Measurements from ENCODE around the gene ZNRF3.

The ZNRF3 gene

GRCh38 chr22:28952857-28953256 is 69.5 kb downstream of the ZNRF3 start:
- DNase-seq (ENCODE audit: low spot score) = no peak

- DNase-seq (ENCODE audit: low spot score) = no peak
Observed at GRCh38 chr22:28953403-28953802, 70.0 kb downstream of the ZNRF3 start.

- DNase-seq (ENCODE audit: low spot score) = no peak
Observed at GRCh38 chr22:28953976-28954880, 70.9 kb downstream of the ZNRF3 start.

- DNase-seq (ENCODE audit: low spot score) = no peak
Observed at GRCh38 chr22:28955817-28956216, 72.4 kb downstream of the ZNRF3 start.

- DNase-seq (ENCODE audit: low spot score) = no peak
Observed at GRCh38 chr22:28956506-28956905, 73.1 kb downstream of the ZNRF3 start.

GRCh38 chr22:28958611-28959010 is 75.2 kb downstream of the ZNRF3 start:
- peak; percentile 30 for DNase-seq (ENCODE audit: low spot score)

GRCh38 chr22:28962042-28962554 is 78.7 kb downstream of the ZNRF3 start:
- no peak for DNase-seq (ENCODE audit: low spot score)

GRCh38 chr22:28963362-28963761 is 80.0 kb downstream of the ZNRF3 start:
- no peak for DNase-seq (ENCODE audit: low spot score)

- no peak for DNase-seq (ENCODE audit: low spot score)
Observed at GRCh38 chr22:28967163-28967665, 83.8 kb downstream of the ZNRF3 start.

- no peak for DNase-seq (ENCODE audit: low spot score)
Observed at GRCh38 chr22:28967969-28968368, 84.6 kb downstream of the ZNRF3 start.

GRCh38 chr22:28969401-28970168 is 86.2 kb downstream of the ZNRF3 start:
- no peak for DNase-seq (ENCODE audit: low spot score)

- no peak for DNase-seq (ENCODE audit: low spot score)
Observed at GRCh38 chr22:28973352-28973751, 90.0 kb downstream of the ZNRF3 start.

GRCh38 chr22:28977060-28977459 is 93.7 kb downstream of the ZNRF3 start:
- DNase-seq (ENCODE audit: low spot score) = no peak

GRCh38 chr22:28977481-28977971 is 94.2 kb downstream of the ZNRF3 start:
- no peak for DNase-seq (ENCODE audit: low spot score)

- no peak for DNase-seq (ENCODE audit: low spot score)
Observed at GRCh38 chr22:28978158-28978557, 94.8 kb downstream of the ZNRF3 start.

GRCh38 chr22:28978863-28979796 is 95.8 kb downstream of the ZNRF3 start:
- no peak for DNase-seq (ENCODE audit: low spot score)

- DNase-seq (ENCODE audit: low spot score) = no peak
Observed at GRCh38 chr22:28980326-28980725, 97.0 kb downstream of the ZNRF3 start.

- no peak for DNase-seq (ENCODE audit: low spot score)
Observed at GRCh38 chr22:28981818-28982499, 98.6 kb downstream of the ZNRF3 start.

- no peak for DNase-seq (ENCODE audit: low spot score)
Observed at GRCh38 chr22:28983190-28983589, 99.8 kb downstream of the ZNRF3 start.

GRCh38 chr22:28983788-28984441 is 100.5 kb downstream of the ZNRF3 start:
- DNase-seq (ENCODE audit: low spot score) = no peak
